ENCODE data around the gene CORIN. TPM values are rescaled to one million over a fixed set of nuclear protein-coding genes. Genes with fewer than 3 reads are reported as not detected.

Gene CORIN
- total and polyA plus RNA-seq, 2 of the 4 experiments (the other 2 are of a cell fraction): 20.3 to 24.7 TPM

DNA sequence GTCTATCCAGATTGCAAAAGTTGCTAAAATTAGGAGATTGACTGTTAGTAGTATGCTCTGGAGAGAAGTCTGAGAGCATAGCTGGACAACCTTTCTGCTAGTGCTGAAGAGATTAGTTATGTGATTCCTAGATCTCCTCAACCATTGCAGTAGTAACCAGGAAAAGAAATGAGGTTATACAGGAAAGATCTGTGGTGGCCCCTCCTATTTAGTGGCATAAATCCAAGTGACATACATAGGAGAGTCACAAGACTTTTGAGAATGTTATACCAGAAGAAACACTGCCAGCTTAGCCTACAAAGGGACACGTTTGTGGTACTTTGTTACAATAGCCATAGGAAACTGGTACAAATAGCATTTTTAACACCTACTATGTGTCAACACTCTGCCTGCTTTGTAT lies 247.5 kb downstream of the CORIN start:
- Histone ChIP-seq H2BK15ac (ENCODE audit: low read depth, low read length) (no peak overlapping the region), H3K9me3 (ENCODE audit: control insufficient read depth, insufficient read depth, low read length) (peaks cover 6% of the 10 kb centered on the region), H2AK9ac (replicated peaks; ENCODE audit: low read depth, low read length, poor library complexity) (no peak overlapping the region), H3K23ac (ENCODE audit: low read depth, low read length) (no peak overlapping the region), H3K18ac (ENCODE audit: low read depth, low read length) (no peak overlapping the region), H3K79me1 (ENCODE audit: low read depth in 1 of 2, low read length in 2 of 2) (no peaks in the 10 kb centered on the region), H3K27me3 (ENCODE audit: control insufficient read depth, insufficient read depth, low read length) (no peaks in the 10 kb centered on the region), H4K91ac (ENCODE audit: insufficient read depth, low read depth, low read length) (no peak overlapping the region), H4K8ac (ENCODE audit: low read depth in 2 of 2, low read length in 2 of 2) (no peak overlapping the region), H3K4me2 (ENCODE audit: low read depth, low read length) (no peak overlapping the region), H3K9me1 (ENCODE audit: insufficient read depth, low read length) (no peaks in the 10 kb centered on the region), H3K56ac (ENCODE audit: extremely low read depth, insufficient read depth, low read length) (no peak overlapping the region), H3K4ac (ENCODE audit: low read depth, low read length) (no peak overlapping the region), H2BK5ac (ENCODE audit: low read depth, low read length, poor library complexity, severe bottlenecking) (no peak overlapping the region), H4K5ac (ENCODE audit: low read depth, low read length) (no peak overlapping the region), H2AFZ (replicated peaks; ENCODE audit: low read length, poor library complexity) (no peak overlapping the region), H2BK20ac (ENCODE audit: low read depth, low read length) (no peak overlapping the region), H3K14ac (replicated peaks; ENCODE audit: low read depth, low read length) (no peak overlapping the region), H3K9ac (ENCODE audit: low read depth, low read length) (no peak overlapping the region), H2AK5ac (ENCODE audit: low read depth, low read length) (no peak overlapping the region), H4K20me1 (ENCODE audit: insufficient read depth, low read length) (no peaks in the 10 kb centered on the region), H3K36me3 (ENCODE audit: control insufficient read depth, insufficient read depth, low read length) (peaks cover 23% of the 10 kb centered on the region), H3K27ac (ENCODE audit: insufficient read depth, low read length) (no peak overlapping the region), H3K4me1 (ENCODE audit: control insufficient read depth, insufficient read depth, low read length) (no peaks in the 10 kb centered on the region), H2BK120ac (ENCODE audit: low read depth, low read length) (no peak overlapping the region), H3K4me3 (ENCODE audit: insufficient read depth, low read depth, low read length) (no peak overlapping the region)
- in situ Hi-C loops (cut with MboI; ENCODE audit: low sequenced_read_pairs) (no loop called here), intact Hi-C loops (cut with micrococcal nuclease) (no loop called here), dilution Hi-C loops (cut with HindIII; ENCODE audit: low sequenced_read_pairs, unreplicated experiment) (no loop called here)
- TF ChIP-seq POLR2A (IDR thresholded peaks at IDR 0.05; ENCODE audit: low read depth, low read length) (no peak), FOS (IDR thresholded peaks at IDR 0.05; ENCODE audit: low read depth, low read length) (no peak), RCOR1 (IDR thresholded peaks at IDR 0.05; ENCODE audit: insufficient replicate concordance, low read length) (no peak), RFX5 (IDR thresholded peaks at IDR 0.05; ENCODE audit: low read depth, low read length) (no peak), MXI1 (IDR thresholded peaks at IDR 0.05; ENCODE audit: borderline replicate concordance, low read depth, low read length) (no peak), RAD21 (IDR thresholded peaks at IDR 0.05; ENCODE audit: low read length) (no peak), CEBPB (IDR thresholded peaks at IDR 0.05; ENCODE audit: low read depth, low read length) (no peak), SMC3 (IDR thresholded peaks at IDR 0.05; ENCODE audit: low read depth, low read length) (no peak), CHD1 (IDR thresholded peaks at IDR 0.05; ENCODE audit: low read depth, low read length) (no peak), MAFK (IDR thresholded peaks at IDR 0.05; ENCODE audit: low read depth, low read length) (no peak), MAZ (IDR thresholded peaks at IDR 0.05; ENCODE audit: borderline replicate concordance, low read depth, low read length) (no peak), BHLHE40 (IDR thresholded peaks at IDR 0.05; ENCODE audit: low read depth, low read length) (no peak), NFE2L2 (IDR thresholded peaks at IDR 0.05; ENCODE audit: low read depth, low read length) (no peak)
- TF ChIP-seq, protein P1, sequence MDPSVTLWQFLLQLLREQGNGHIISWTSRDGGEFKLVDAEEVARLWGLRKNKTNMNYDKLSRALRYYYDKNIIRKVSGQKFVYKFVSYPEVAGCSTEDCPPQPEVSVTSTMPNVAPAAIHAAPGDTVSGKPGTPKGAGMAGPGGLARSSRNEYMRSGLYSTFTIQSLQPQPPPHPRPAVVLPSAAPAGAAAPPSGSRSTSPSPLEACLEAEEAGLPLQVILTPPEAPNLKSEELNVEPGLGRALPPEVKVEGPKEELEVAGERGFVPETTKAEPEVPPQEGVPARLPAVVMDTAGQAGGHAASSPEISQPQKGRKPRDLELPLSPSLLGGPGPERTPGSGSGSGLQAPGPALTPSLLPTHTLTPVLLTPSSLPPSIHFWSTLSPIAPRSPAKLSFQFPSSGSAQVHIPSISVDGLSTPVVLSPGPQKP (IDR thresholded peaks at IDR 0.05; ENCODE audit: borderline replicate concordance, low read depth, low read length): no peak
- TF ChIP-seq, protein P2, sequence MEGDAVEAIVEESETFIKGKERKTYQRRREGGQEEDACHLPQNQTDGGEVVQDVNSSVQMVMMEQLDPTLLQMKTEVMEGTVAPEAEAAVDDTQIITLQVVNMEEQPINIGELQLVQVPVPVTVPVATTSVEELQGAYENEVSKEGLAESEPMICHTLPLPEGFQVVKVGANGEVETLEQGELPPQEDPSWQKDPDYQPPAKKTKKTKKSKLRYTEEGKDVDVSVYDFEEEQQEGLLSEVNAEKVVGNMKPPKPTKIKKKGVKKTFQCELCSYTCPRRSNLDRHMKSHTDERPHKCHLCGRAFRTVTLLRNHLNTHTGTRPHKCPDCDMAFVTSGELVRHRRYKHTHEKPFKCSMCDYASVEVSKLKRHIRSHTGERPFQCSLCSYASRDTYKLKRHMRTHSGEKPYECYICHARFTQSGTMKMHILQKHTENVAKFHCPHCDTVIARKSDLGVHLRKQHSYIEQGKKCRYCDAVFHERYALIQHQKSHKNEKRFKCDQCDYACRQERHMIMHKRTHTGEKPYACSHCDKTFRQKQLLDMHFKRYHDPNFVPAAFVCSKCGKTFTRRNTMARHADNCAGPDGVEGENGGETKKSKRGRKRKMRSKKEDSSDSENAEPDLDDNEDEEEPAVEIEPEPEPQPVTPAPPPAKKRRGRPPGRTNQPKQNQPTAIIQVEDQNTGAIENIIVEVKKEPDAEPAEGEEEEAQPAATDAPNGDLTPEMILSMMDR (conservative IDR thresholded peaks at IDR 0.05; ENCODE audit: low read depth, low read length): no peak
- TF ChIP-seq, protein P3, sequence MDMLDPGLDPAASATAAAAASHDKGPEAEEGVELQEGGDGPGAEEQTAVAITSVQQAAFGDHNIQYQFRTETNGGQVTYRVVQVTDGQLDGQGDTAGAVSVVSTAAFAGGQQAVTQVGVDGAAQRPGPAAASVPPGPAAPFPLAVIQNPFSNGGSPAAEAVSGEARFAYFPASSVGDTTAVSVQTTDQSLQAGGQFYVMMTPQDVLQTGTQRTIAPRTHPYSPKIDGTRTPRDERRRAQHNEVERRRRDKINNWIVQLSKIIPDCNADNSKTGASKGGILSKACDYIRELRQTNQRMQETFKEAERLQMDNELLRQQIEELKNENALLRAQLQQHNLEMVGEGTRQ (IDR thresholded peaks at IDR 0.05; ENCODE audit: low read depth, low read length): no peak
- ATAC-seq (ENCODE audit: low read depth) (no peak), DNase-seq (no peak)
- ChIA-PET CTCF (no interaction called here), POLR2A (ENCODE audit: unreplicated experiment) (no interaction called here)
- no TSS peak for BruUV-seq (replicated peaks)
- WGBS, 2 experiments (ENCODE audit: extremely low coverage in 2 of 2, insufficient read length in 1 of 2): no CpG with 5 or more reads among the region's 1 CpG
